NCI-H510A treated with DMSO at 0.1 percent for 48 hours (cell line): ENCODE results near the gene KDR.

Experiments used
- DNase-seq: peaks from one replicate; lab custom pipeline; 2025; lab: John Stamatoyannopoulos, UW

The KDR gene

DNA sequence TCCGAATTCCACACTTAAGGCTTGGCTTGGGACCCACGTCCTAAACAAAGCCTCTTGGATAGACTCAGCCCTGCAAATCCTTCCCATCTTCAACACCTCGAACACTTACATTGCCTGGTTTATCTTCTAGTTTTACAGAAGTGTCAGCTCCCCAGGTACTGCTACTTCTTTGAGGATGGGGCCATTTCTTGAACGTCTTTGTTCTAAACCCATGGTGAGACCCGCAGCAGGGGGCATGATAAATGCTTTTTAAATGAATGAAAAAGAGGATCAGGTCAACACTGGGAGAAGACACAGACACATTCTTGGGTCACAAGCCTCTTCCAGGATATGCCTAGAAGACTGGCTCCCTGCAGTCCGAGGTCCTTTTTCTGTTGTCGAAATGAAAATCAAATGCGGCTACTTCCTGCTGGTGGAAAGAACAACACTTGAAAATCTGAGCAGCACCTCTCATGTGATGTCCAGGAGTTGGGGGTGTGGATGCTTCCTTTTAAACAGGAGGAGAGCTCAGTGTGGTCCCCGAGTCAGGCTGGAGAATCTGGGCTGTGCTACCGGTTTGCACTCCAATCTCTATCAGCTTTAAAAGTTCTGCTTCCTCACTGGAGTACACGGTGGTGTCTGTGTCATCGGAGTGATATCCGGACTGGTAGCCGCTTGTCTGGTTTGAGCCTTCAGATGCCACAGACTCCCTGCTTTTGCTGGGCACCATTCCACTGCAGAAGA, 45.8 kb downstream of the KDR start:
- peak; percentile 6 for DNase-seq

- DNase-seq, result no peak
Observed at GRCh38 chr4:55078987-55079386, 46.4 kb downstream of the KDR start.

- no peak for DNase-seq
Observed at GRCh38 chr4:55077577-55077976, 47.8 kb downstream of the KDR start.

DNA sequence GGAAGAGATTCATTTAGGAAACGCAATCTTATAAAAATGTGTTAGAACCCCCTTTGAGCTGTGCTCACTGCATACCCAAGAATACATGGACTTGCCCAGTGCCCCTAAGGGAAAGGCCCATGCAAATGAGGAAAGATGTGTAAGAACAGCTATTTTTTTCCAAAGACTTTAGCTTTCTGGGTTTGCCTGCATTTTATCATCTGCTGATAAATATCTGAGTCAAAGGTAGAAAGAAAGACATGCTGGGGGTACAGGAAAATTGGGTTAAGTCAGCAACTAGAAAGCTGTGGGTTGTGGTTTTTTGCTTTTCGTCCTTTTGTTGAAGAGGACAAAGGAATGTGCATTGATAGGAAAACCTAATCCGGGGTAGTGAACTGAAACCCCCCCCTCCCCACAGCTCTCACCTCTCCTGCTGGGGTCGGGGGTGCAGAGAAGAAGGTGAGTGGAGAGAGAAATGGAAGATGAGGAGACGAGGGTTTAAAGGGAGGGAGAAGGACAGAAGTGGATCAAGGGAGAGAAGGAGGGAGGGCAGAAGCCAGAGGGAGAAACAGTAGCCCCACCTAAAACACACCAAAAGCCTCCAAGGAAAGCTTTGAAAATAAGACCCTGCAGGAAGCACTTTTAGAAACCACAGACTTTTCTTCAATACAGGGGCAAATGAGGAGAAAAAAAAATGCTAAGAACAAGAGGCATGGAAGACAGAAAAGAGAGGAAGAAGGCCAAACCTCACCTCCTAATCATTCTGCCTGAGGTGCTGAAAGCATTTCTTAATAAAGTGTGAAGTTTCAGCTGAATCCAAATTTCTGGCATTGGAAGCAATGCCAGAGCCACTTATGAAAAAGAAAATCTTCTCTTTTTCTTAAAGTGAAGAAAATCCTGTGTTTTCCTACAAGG, 49.3 kb downstream of the KDR start:
- no peak for DNase-seq

- no peak for DNase-seq
Observed at GRCh38 chr4:55075376-55075775, 50.0 kb downstream of the KDR start.

DNA sequence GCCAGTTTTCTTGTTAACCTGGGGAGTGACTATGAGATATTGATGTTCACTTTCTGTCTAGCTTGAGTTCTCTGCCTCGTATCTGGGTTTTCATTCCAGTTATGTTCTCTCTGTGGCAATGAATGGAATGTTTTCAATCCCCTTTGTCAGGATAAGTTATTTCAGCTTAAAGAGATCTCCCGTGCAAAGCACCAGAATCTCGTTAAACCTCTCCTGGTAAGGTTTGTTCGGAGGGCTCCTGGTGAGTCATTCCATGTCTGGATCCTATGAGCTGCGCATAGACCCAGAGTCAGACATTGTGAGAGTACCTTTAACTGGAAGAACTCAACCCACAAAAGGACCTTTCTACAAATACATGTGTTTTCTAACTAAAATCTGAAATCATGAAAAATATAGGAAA, 51.0 kb downstream of the KDR start:
- no peak for DNase-seq

- no peak for DNase-seq
Observed at GRCh38 chr4:55071951-55072350, 53.4 kb downstream of the KDR start.

DNA sequence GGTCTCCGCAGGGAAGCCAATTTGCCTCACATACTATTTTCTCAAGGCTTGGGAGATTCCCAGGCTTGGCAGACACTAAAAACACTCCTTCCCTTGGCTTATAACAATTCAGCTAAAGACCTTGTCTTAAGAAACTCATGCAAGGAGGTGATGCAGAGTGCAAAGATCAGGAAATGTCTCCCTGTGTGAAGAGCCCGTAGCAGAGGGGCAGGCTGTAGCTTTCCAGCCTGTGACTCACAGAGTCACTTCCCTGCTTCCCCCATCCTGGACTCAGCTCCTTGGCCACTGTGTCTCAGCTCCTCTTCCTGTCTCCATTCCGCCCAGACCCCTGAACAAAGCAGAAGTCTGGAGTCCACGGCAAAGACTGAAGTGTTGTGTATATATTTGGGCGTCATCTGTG, 56.1 kb downstream of the KDR start:
- DNase-seq, result no peak

- no peak for DNase-seq
Observed at GRCh38 chr4:55068522-55068921, 56.9 kb downstream of the KDR start.

DNA sequence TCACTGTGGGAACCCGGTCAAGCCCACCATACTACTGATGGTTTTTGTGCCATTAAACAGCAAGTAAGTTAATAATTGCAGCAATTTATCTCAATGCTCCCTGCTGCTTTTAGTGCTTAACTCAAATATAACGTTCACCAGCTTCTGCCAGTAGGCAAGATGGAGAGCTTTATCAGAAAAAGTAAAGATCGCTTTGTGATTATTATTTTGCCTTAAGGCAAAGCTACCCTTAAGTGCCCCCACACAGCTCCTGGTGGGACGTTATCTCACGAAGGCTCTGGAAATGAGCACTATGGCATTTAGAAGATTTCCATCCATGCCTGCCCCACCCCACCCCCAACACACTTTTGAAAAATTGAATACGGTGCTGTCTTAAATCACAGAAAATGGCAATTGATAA, 59.4 kb downstream of the KDR start:
- DNase-seq, result no peak

- no peak for DNase-seq
Observed at GRCh38 chr4:55055529-55055928, 69.9 kb downstream of the KDR start.

DNA sequence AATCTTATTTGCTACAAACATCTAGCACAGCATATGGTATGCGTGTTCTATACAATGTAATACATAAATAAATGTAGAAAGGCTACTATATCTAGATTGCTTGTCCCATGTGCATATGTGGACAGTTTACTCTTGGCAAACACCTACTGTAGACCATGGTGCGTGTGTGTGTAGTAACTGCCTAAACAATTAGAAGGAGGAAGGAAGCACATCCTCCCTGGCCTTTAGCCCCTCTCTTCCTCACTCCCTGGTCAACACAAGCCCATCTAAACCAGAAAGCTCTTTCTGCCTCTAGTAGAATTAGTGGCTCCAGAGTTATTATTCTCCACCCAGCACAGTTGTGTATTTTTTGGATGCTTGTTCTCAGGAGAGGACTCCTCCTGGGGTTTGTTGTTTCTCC, 73.9 kb downstream of the KDR start:
- no peak for DNase-seq

GRCh38 chr4:55050418-55050950, 74.9 kb downstream of the KDR start:
- no peak for DNase-seq

- no peak for DNase-seq
Observed at GRCh38 chr4:55038176-55038890, 87.1 kb downstream of the KDR start.

DNA sequence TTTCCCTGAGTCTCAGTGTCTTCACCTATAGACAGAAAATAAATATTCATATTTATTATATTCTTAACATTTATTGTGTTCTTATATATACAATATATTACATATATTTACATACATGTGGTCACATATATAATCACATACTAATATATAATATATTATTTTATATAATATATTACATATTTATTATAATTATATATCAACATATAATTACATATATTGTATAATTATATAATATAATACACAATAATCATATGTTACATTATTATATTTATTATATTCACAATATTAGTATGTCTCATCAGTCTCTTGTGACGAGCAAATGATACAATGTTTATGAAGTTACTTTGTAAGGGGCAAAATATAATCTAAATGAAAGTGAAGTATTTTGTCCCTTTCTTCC, 87.7 kb downstream of the KDR start:
- no peak for DNase-seq

DNA sequence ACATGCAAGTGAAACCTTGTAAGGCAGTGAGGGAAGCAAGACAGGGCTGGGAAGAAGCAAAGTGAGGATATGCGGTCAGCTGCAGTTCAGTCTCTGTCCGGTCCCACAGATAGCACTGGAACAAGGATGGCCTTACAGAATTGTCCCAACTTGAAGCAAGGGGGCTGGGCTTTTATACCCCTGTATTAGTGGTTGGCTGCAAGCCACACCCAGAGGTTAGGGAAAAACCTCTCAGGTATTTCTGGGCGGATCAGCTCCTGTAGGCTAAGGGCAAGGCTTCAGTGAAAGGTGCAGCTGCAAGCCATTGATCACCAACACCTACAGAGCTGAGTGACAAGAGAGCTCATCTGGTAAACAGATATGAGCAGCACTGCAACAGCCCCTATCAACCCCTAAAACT, 89.0 kb downstream of the KDR start:
- DNase-seq, result no peak

- DNase-seq, result no peak
Observed at GRCh38 chr4:55035892-55036291, 89.5 kb downstream of the KDR start.

GRCh38 chr4:55033296-55033695, 92.1 kb downstream of the KDR start:
- no peak for DNase-seq

DNA sequence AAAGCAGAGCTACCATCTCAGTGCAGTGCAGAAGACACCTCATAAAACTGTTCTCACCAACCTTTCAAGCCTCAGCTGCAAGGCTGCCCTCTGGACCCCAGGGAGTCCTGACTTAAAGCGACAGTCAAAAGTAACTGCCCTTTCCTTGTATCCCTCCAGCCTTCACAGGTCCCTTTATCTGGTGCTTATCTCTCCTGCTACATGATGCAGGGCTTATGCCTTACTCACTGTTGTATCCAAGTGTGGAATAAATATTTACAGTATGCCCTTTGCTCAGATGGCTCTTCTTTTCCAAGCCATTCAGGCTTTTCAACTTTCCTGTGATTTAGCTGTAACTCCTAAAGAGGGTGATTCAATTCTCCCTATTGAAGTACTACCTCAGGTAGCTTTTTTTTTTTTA, 92.6 kb downstream of the KDR start:
- no peak for DNase-seq

- DNase-seq, result no peak
Observed at GRCh38 chr4:55032179-55032578, 93.2 kb downstream of the KDR start.

GRCh38 chr4:55031158-55031557, 94.2 kb downstream of the KDR start:
- DNase-seq, result no peak

DNA sequence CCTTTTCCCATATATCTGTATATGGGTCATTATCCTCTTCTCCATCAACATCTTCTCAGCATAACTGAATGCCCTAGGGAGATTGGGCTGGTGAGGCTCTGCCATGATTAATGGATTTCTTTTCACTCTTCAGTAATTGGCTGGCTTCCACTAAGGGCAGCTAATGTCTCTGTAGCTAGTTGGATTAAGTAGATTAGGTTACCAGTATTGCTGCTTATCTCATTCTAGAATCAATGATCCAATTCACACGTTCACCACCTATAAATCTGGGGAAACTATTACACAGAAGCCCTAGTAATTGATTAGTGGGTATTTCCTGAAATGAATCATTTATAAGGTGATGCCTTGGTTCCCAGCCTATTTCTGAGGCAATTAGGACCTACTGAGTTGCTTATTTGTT, 94.8 kb downstream of the KDR start:
- DNase-seq, result no peak
